Astrocyte of the cerebellum (primary cell): ENCODE measurements around the gene VPS35.

ENCODE experiments used
- DNase-seq: peaks from one replicate; pipeline ENCODE4 v3.0.0-alpha.2; 2011; ENCODE audit warnings: low read depth
- H3K4me3 ChIP-seq: 2 replicates; pipeline ENCODE4 v1.5.1; 2011; ENCODE audit warnings: mild to moderate bottlenecking, low read depth, low read length, moderate library complexity
- in situ Hi-C: cut with HindIII; loops from 2 replicates; pipeline ENCODE4 v1.10.0; 2017; ENCODE audit warnings: low sequenced_read_pairs
- TF ChIP-seq, protein P1 (sequence below): IDR thresholded peaks from 2 replicates; pipeline ENCODE4 v1.5.1; 2012; ENCODE audit warnings: low read length, low read depth, moderate library complexity, mild to moderate bottlenecking; ENCODE audit errors: missing control alignments

The VPS35 gene

DNA sequence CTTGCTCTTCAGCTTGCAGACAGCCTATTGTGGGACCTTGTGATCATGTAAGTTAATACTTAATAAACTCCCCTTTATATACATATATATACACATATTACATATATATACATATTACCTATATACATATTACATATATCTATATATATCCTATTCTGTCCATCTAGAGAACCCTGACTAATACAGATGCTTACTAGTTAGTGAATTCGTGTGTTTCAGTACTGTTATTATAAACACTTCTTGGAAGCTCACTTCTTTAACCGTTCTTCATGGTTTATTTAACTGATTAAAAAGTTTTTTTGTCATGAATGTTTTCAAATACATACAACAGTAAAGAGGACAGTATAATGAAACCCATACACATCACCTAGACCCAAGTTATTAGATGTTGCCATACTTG lies 13.1 kb upstream of the VPS35 start:
- DNase-seq: no peak
- TF ChIP-seq, protein P1, sequence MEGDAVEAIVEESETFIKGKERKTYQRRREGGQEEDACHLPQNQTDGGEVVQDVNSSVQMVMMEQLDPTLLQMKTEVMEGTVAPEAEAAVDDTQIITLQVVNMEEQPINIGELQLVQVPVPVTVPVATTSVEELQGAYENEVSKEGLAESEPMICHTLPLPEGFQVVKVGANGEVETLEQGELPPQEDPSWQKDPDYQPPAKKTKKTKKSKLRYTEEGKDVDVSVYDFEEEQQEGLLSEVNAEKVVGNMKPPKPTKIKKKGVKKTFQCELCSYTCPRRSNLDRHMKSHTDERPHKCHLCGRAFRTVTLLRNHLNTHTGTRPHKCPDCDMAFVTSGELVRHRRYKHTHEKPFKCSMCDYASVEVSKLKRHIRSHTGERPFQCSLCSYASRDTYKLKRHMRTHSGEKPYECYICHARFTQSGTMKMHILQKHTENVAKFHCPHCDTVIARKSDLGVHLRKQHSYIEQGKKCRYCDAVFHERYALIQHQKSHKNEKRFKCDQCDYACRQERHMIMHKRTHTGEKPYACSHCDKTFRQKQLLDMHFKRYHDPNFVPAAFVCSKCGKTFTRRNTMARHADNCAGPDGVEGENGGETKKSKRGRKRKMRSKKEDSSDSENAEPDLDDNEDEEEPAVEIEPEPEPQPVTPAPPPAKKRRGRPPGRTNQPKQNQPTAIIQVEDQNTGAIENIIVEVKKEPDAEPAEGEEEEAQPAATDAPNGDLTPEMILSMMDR: no peak
- no peak overlapping the region for H3K4me3 ChIP-seq
- in situ Hi-C loops: no loop called here

DNA sequence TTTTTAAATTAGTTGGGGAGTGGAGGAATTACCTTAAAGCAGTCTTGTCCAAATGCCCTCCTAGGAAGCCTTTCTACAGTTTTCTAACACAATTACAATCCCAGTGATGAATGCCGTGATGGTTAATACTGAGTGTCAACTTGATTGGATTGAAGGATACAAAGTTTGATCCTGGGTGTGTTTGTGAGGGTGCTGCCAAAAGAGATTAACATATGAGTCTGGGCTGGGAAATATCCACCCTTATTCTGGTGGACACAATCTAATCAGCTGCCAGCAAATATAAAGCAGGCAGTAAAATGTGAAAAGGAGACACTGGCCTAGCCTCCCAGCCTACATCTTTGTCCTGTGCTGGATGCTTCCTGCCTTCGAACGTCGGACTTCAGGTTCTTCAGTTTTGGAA lies 12.6 kb upstream of the VPS35 start:
- in situ Hi-C loops: no loop called here
- no peak overlapping the region for H3K4me3 ChIP-seq
- DNase-seq: no peak
- TF ChIP-seq, protein P1: no peak

DNA sequence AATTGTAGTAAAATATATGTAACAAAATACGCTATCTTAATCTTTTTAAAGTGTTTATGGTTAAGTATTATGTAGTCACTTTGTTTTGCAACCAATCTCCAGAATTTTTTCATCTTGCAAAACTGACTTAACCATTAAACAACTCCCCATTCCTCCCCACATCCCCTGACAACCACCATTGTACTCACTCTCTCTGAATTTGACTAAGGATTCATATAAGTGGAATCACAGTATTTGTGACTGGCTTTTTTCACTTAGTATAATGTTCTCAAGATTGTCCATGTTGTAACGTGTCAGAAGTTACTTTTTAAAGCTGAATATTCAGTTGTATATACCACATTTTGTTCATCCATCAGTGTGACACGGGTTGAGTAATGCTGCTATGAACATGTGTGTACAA lies 11.1 kb upstream of the VPS35 start:
- in situ Hi-C loops: no loop called here
- DNase-seq: no peak
- TF ChIP-seq, protein P1: no peak
- no peak overlapping the region for H3K4me3 ChIP-seq

DNA sequence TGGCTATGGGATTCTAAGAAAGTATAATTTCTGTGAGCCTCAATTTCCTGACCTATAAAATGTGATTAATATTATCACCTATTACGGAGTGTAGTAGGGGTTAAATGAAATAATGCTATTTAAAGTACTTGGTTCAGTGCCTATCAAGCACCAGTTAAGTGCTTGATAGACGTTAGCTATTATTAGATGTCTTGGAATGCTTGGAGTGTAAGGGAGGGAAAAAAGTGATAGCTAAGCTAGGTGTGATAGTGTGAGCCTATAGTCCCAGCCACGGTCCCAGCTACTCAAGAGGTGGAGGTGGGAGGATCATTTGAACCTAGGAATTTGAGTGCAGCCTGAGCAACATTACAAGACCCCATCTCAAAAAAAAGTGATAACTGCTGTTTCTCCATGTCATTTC lies 8.0 kb upstream of the VPS35 start:
- no peak overlapping the region for H3K4me3 ChIP-seq
- TF ChIP-seq, protein P1: no peak
- in situ Hi-C loops: no loop called here
- DNase-seq: no peak

DNA sequence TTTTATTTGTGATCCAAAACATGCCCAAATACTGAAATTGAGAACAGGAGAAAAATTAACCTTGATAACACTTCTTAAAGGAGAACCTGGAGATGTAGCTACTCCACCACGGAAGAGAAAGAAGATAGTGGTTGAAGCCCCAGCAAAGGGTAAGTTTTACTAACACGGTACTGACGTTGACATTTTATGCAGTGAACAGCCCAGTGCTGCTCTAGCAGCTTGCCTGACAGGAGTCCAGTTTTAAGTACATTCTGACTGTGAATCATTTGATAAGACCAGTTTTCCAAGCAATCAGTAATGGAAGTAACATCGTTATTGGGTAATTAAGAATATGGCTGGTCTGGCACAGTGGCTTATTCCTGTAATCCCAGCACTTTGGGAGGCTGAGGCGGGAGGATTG lies 7.0 kb upstream of the VPS35 start:
- TF ChIP-seq, protein P1: no peak
- H3K4me3 ChIP-seq: no peak overlapping the region
- in situ Hi-C loops: no loop called here
- no peak for DNase-seq

DNA sequence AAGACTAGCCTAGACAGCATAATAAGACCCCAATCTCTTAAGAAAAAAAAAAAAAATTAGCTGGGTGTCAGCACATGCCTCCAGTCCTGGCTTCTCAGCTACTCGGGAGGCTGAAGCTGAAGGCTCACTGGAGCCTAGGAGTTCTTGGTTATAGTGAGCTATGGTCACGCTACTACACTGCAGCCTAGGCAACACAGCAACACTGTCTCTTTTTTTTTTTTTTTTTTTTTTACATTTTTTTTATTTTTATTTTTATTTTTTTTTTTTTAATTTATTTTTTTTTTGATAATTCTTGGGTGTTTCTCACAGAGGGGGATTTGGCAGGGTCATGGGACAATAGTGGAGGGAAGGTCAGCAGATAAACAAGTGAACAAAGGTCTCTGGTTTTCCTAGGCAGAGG lies 4.6 kb upstream of the VPS35 start:
- no peak overlapping the region for H3K4me3 ChIP-seq
- in situ Hi-C loops: no loop called here
- TF ChIP-seq, protein P1: no peak
- no peak for DNase-seq

DNA sequence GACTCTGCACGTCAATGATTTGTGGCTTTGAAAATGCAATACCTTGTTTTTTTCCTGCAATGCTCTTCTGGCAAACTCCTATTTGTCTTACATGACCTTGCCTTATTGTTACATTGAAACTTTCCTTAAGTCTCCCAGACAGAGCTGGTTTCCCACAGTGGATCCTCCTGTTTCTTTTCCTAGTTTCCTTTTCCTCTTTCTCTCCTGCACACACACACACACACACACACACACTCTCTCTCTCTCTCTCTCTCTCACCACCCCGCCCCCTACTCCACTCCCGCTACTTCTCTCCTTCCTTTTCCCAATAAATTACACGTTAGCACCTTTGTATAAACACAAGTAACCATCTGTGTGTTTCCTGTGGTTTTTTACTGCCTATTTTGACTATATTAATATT lies 2.7 kb upstream of the VPS35 start:
- in situ Hi-C loops: no loop called here

More for the DNA sequence above, 2.7 kb upstream of the VPS35 start:
- TF ChIP-seq, protein P1: no peak
- no peak for DNase-seq
- no peak overlapping the region for H3K4me3 ChIP-seq
